Measurements from ENCODE around the gene MCEE. TPM values are rescaled to one million over a fixed set of nuclear protein-coding genes. Genes with fewer than 3 reads are reported as not detected.

Gene MCEE
- total and polyA plus RNA-seq, 2 donors (not counting 3 experiments of a cell fraction or from before 2014, with no cell fraction given), result 4.0 to 9.9 TPM

DNA sequence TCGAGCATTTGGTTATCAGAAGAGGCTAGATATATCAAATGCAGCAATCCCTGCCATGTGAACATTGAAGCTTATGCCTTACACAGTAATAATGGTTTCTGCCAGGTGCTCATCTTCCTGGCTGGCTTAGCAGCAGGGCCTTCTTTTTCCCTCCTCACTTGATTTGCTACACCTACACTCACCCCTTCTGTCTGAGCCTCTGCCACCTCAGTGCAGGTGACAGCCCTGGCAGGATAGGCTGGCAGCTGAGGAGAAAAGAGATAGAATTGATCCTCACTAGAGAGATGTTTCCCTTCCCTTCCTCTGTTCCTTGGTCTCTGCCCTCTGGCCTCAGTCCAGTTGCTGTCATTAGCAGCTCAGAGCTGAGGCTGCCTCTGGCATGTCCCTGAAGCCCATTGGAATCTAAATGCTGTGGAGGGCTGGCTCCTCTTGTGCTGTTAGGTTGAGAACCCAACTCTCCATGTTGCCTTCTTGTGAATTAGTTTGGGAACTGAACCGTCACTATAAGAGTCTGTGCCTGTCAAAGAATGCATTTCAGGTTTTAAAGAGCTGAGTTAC is 18.6 kb upstream of the MCEE start:
- H3K9ac ChIP-seq (replicated peaks; ENCODE audit: extremely low read depth, insufficient read depth, low read length), result no peak overlapping the region
- no peak for TF ChIP-seq MYC (IDR thresholded peaks at IDR 0.05; ENCODE audit: low read depth, low read length)
- TF ChIP-seq, protein P1, sequence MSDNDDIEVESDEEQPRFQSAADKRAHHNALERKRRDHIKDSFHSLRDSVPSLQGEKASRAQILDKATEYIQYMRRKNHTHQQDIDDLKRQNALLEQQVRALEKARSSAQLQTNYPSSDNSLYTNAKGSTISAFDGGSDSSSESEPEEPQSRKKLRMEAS (IDR thresholded peaks at IDR 0.05; ENCODE audit: insufficient read depth, insufficient read length), result no peak
- TF ChIP-seq POLR2AphosphoS5 (IDR thresholded peaks at IDR 0.05; ENCODE audit: insufficient read depth, low read depth, low read length), result no peak
- TF ChIP-seq, protein P2, sequence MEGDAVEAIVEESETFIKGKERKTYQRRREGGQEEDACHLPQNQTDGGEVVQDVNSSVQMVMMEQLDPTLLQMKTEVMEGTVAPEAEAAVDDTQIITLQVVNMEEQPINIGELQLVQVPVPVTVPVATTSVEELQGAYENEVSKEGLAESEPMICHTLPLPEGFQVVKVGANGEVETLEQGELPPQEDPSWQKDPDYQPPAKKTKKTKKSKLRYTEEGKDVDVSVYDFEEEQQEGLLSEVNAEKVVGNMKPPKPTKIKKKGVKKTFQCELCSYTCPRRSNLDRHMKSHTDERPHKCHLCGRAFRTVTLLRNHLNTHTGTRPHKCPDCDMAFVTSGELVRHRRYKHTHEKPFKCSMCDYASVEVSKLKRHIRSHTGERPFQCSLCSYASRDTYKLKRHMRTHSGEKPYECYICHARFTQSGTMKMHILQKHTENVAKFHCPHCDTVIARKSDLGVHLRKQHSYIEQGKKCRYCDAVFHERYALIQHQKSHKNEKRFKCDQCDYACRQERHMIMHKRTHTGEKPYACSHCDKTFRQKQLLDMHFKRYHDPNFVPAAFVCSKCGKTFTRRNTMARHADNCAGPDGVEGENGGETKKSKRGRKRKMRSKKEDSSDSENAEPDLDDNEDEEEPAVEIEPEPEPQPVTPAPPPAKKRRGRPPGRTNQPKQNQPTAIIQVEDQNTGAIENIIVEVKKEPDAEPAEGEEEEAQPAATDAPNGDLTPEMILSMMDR (IDR thresholded peaks at IDR 0.05; ENCODE audit: extremely low read depth in 1 of 2, insufficient read depth in 1 of 2, low read depth in 1 of 2, low read length in 2 of 2), result no peak
- no peak for TF ChIP-seq GATA2 (IDR thresholded peaks at IDR 0.05; ENCODE audit: insufficient read depth, insufficient read length, low read depth, low read length)
- no peak for TF ChIP-seq FOS (IDR thresholded peaks at IDR 0.05; ENCODE audit: borderline replicate concordance, insufficient read depth, low read length)
- no peak for TF ChIP-seq EZH2 (IDR thresholded peaks at IDR 0.05; ENCODE audit: borderline replicate concordance, low read depth, low read length, severe bottlenecking)
- no peak for TF ChIP-seq POLR2A (IDR thresholded peaks at IDR 0.05; ENCODE audit: low read depth, low read length)
- TF ChIP-seq JUN (IDR thresholded peaks at IDR 0.05; ENCODE audit: borderline replicate concordance, insufficient read depth, insufficient read length, low read depth), result no peak
- H3K4me1 ChIP-seq (ENCODE audit: control insufficient read depth, extremely low read depth, insufficient read depth, low read length), result no peaks in the 10 kb centered on the region
- no peak for DNase-seq (ENCODE audit: low read depth, low spot score)
- intact Hi-C loops (cut with micrococcal nuclease), result no loop called here
- H2AFZ ChIP-seq (ENCODE audit: low read depth, low read length), result no peak overlapping the region
- H4K20me1 ChIP-seq (replicated peaks; ENCODE audit: control insufficient read depth, extremely low read depth, insufficient read depth, low read length), result no peaks in the 10 kb centered on the region
- no peak overlapping the region for H3K4me2 ChIP-seq (ENCODE audit: insufficient read depth, low read length)
- no peaks in the 10 kb centered on the region for H3K9me1 ChIP-seq (replicated peaks; ENCODE audit: control insufficient read depth, extremely low read depth, insufficient read depth, low read length)
- H3K79me2 ChIP-seq (ENCODE audit: control insufficient read depth, insufficient read depth, low read length), result no peaks in the 10 kb centered on the region
- no TSS peak for BruUV-seq (replicated peaks)
- no peak overlapping the region for H3K4me3 ChIP-seq (replicated peaks in 1 of 3; ENCODE audit: insufficient read depth in 1 of 3, low read depth in 1 of 3, low read length in 3 of 3)
- dilution Hi-C loops (cut with MboI; ENCODE audit: extremely low pct_ligation_motif_present, low sequenced_read_pairs), result no loop called here
- no peaks in the 10 kb centered on the region for H3K9me3 ChIP-seq (replicated peaks; ENCODE audit: control insufficient read depth, insufficient read depth, low read length)
- FAIRE-seq, result no peak
- no peak overlapping the region for H3K27ac ChIP-seq (ENCODE audit: insufficient read depth, low read depth, low read length)
- H3K27me3 ChIP-seq (ENCODE audit: control insufficient read depth in 2 of 2, insufficient read depth in 2 of 2, low read length in 2 of 2), result no peaks in the 10 kb centered on the region
- POLR2A ChIA-PET, result interaction anchor here (0.7 kb wide), 1 partner anchor 18 kb away, joined by 3 read pairs; no protein-coding TSS in a partner anchor
- CTCF ChIA-PET, result interaction anchor here (1.0 to 2.9 kb wide), 2 partner anchors 9 to 48 kb away, joined by 5 to 10 read pairs; no protein-coding TSS in a partner anchor
- H3K36me3 ChIP-seq (ENCODE audit: control insufficient read depth in 2 of 2, extremely low read depth in 1 of 2, insufficient read depth in 2 of 2, low read length in 2 of 2), result peaks cover 24 to 30% of the 10 kb centered on the region in 2 experiments
